HG03139 (cell line): ENCODE data around the gene KRTAP12-1.

ENCODE experiments used
- ATAC-seq: cut with Tn5 transposase; IDR thresholded peaks from one replicate; pipeline ENCODE4 v1.9.1; 2021; ENCODE audit not compliant: unreplicated experiment

Gene KRTAP12-1

GRCh38 chr21:44711327-44712202 lies 29.6 kb upstream of the KRTAP12-1 start, which contains the start of gene TSPEAR:
TSPEAR (minus strand) TSS chr21:44711572; CDS start chr21:44711514, 58 bp downstream.
- ATAC-seq, result no peak

GRCh38 chr21:44710756-44711326 lies 28.9 kb upstream of the KRTAP12-1 start:
- ATAC-seq, result no peak

GRCh38 chr21:44710294-44710665 lies 28.3 kb upstream of the KRTAP12-1 start:
- ATAC-seq, result no peak

- ATAC-seq, result no peak
Observed at GRCh38 chr21:44709426-44710293, 27.7 kb upstream of the KRTAP12-1 start.

- no peak for ATAC-seq
Observed at GRCh38 chr21:44708866-44709425, 27.0 kb upstream of the KRTAP12-1 start.

GRCh38 chr21:44708213-44708865 lies 26.4 kb upstream of the KRTAP12-1 start:
- ATAC-seq, result no peak

GRCh38 chr21:44706706-44707581 lies 25.0 kb upstream of the KRTAP12-1 start:
- ATAC-seq, result no peak

GRCh38 chr21:44706026-44706705 lies 24.2 kb upstream of the KRTAP12-1 start:
- ATAC-seq, result no peak

- ATAC-seq, result no peak
Observed at GRCh38 chr21:44704636-44705001, 22.7 kb upstream of the KRTAP12-1 start.

GRCh38 chr21:44703731-44704635 lies 22.0 kb upstream of the KRTAP12-1 start:
- no peak for ATAC-seq

GRCh38 chr21:44702973-44703730 lies 21.2 kb upstream of the KRTAP12-1 start:
- ATAC-seq, result no peak

- no peak for ATAC-seq
Observed at GRCh38 chr21:44702111-44702972, 20.4 kb upstream of the KRTAP12-1 start.

GRCh38 chr21:44701541-44701940 lies 19.6 kb upstream of the KRTAP12-1 start:
- ATAC-seq, result no peak

GRCh38 chr21:44701023-44701400 lies 19.0 kb upstream of the KRTAP12-1 start:
- ATAC-seq, result no peak

GRCh38 chr21:44700101-44701022 lies 18.4 kb upstream of the KRTAP12-1 start:
- ATAC-seq, result no peak
